Activated T-helper 1 cell treated with anti-CD3 and anti-CD28 coated beads, Interleukin-12 subunit alpha, Interleukin-12 subunit beta, Interleukin-2, Interleukin-4 antibody, amounts not matched to agents 30 ng/mL and 10 ng/mL and 1 ng/mL, durations not matched to agents 14 hours and 24 hours and 36 hours (primary cell): Measurements from ENCODE around the gene PIK3AP1. TPM values are rescaled to one million over a fixed set of nuclear protein-coding genes. Genes with fewer than 3 reads are reported as not detected.

Experiments
- DNase-seq: peaks from one replicate; pipeline ENCODE4 v3.0.0; 2021; ENCODE audit warnings: low spot score
- H3K27ac Mint-ChIP-seq: one replicate; pipeline ENCODE4 v1.8.0; 2021; ENCODE audit warnings: mild to moderate bottlenecking, mixed read lengths
- H3K27me3 Mint-ChIP-seq: one replicate; pipeline ENCODE4 v1.8.0; 2022; ENCODE audit warnings: mild to moderate bottlenecking, moderate library complexity, mixed read lengths; ENCODE audit not compliant: insufficient read depth
- H3K36me3 Mint-ChIP-seq: one replicate; pipeline ENCODE4 v1.8.0; 2021; ENCODE audit warnings: low read depth, mixed read lengths
- H3K4me1 Mint-ChIP-seq: one replicate; pipeline ENCODE4 v1.8.0; 2021; ENCODE audit warnings: low read depth, mixed read lengths
- H3K4me3 Mint-ChIP-seq: one replicate; pipeline ENCODE4 v1.8.0; 2021; ENCODE audit warnings: mild to moderate bottlenecking, moderate library complexity, mixed read lengths
- H3K9me3 Mint-ChIP-seq: one replicate; pipeline ENCODE4 v1.8.0; 2021; ENCODE audit warnings: mixed read lengths
- intact Hi-C: fragments of 100-400 bp; cut with micrococcal nuclease; formaldehyde crosslinking; loops from one replicate; pipeline ENCODE4 v1.15.1; 2024
- total RNA-seq: library from RNA; stranded (reverse); gene quantifications from 2 replicates; pipeline ENCODE4 v1.2.3, GENCODE V29; 2022

The PIK3AP1 gene
- total RNA-seq, 1 donor from 2014 or later = 9.9 TPM

DNA sequence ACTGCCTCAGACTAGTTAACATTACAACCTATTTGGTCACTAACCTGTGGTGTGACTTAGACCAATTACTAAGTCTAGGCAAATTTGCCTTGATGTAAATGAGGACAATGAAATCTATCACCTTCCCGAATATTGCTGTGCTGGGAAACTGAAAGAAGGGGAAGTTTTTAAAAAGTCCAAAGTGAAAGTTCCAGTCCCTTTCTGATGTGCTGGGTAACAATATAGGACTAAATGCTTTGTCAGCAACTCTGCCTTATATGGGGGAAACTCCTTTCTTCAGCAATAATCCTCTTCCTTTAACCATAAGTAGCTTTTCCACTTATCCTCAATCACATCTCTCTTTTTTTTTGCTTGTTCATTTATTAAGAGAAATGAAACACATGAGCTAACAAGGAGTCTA is 3.9 kb downstream of the PIK3AP1 start:
- no peak overlapping the region for H3K4me3 Mint-ChIP-seq
- peaks cover 27% of the 10 kb centered on the region for H3K4me1 Mint-ChIP-seq
- no peaks in the 10 kb centered on the region for H3K36me3 Mint-ChIP-seq
- intact Hi-C loops = no loop called here
- no peaks in the 10 kb centered on the region for H3K9me3 Mint-ChIP-seq
- H3K27me3 Mint-ChIP-seq = peaks cover 9% of the 10 kb centered on the region
- no peak for DNase-seq
- no peak overlapping the region for H3K27ac Mint-ChIP-seq

DNA sequence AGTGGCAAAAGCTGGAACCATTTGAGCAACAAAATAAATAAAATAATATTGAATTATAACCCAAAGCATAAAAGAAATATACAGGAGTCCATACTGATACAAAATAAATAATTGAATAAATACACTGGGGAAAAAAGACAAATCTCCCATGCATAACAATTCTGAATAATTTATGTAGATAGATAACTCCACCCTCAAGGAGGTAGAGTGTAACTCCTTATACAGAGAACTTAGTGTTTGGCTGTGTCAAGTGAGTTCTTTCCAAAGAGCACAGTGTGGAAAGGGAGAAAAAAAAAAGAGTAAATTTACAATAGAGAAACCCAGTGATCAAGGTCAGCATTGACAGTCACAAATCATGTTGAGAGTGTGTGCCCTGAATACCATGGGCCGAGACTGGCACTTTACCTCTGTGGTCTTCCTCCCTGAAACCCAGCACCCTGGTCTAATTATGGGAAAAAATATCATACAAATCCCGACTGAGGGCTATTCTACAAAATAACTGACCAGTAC is 5.5 kb downstream of the PIK3AP1 start:
- H3K27me3 Mint-ChIP-seq = peaks cover 6% of the 10 kb centered on the region
- no peaks in the 10 kb centered on the region for H3K36me3 Mint-ChIP-seq
- DNase-seq = no peak
- intact Hi-C loops = no loop called here
- no peak overlapping the region for H3K4me3 Mint-ChIP-seq
- no peak overlapping the region for H3K27ac Mint-ChIP-seq
- peaks cover 17% of the 10 kb centered on the region for H3K4me1 Mint-ChIP-seq
- no peaks in the 10 kb centered on the region for H3K9me3 Mint-ChIP-seq

DNA sequence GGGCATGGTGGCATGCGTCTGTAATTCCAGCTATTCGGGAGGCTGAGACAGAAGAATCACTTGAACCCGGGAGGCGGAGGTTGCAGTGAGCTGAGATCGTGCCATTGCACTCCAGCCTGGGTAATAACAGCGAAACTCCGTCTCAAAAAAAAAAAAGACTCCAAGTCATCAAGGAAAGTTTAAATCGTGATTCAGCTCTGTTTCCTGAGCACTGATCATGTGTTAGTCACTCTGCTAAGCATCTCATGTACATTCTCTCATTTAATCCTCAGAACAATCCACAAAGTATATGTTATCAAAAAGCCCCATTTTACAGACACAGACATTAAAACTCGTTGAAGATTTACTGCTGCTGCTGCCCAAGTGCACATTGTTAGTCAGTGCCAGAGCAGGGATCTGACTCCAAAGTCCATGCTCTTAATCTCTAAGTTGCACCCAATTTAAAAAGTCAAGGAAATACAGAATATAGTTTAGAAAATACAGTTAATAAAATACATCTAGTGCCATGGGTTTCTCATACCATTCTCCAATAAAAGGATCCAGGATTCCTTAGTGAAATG is 6.2 kb downstream of the PIK3AP1 start:
- no peak overlapping the region for H3K27ac Mint-ChIP-seq
- H3K4me3 Mint-ChIP-seq = no peak overlapping the region
- no peaks in the 10 kb centered on the region for H3K9me3 Mint-ChIP-seq
- intact Hi-C loops = no loop called here
- peaks cover 3% of the 10 kb centered on the region for H3K27me3 Mint-ChIP-seq
- H3K4me1 Mint-ChIP-seq = peaks cover 10% of the 10 kb centered on the region
- DNase-seq = no peak
- no peaks in the 10 kb centered on the region for H3K36me3 Mint-ChIP-seq

DNA sequence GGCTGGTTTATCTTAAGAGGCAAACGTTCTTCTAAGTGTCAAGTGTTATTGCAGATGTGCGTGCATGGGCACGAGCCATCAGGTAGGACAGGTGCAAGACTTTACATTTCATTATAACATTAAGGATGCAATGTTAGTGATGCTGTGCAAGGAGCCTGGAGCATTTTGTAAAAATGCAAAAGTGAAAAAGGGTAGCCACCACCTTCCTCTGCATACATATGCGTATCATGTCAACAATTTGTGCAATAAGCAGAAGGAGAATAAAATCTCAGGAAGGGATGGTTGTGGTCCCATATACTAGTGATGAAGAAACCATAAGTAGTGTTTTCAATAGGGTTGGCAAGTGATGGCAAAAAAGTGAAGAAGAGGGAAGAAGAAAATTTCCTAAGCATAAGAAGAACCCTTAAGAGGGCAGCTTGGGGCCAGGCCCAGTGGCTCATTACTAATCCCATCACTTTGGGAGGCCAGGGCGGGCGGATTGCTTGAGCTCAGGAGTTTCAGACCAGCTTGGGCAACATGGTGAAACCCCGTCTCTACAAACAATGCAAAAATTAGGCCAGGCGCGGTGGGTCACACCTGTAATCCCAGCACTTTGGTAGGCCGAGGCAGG is 7.5 kb downstream of the PIK3AP1 start:
- no peak for DNase-seq
- Mint-ChIP-seq H3K27ac (no peak overlapping the region), H3K4me3 (no peak overlapping the region), H3K9me3 (no peaks in the 10 kb centered on the region), H3K36me3 (no peaks in the 10 kb centered on the region), H3K27me3 (no peaks in the 10 kb centered on the region), H3K4me1 (peaks cover 5% of the 10 kb centered on the region)
- intact Hi-C loops = no loop called here

DNA sequence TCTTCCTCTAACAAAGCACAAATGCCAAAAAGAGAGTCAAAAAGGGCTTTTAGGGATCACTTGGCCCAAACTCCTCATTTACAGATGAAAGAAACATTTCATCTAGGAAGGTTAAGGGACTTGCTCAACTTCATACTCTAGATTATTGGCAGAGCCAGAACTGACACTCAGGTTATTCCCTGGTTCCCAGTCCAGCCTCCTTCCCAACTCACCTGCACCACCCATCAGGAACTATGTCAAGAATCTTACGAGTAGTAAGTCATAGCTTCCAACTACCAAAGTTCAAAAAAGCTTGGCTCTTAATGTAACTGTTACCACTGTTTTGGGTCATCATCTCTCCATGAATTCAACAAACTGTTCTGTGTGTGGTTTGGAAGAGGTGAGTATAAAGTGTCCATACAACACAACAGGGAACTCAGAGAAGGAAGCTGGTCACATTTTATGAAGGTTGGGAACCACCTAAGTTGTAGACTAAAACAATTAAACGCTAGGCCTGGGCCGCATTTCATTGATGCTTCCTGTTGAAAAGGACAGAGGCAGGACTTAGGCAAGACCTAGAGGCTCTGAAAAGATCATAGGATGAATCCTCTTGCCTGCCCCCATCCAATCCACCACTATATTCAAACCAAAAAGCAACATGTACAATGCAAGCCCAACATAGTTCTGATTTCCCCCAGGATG is 9.1 kb downstream of the PIK3AP1 start:
- no peak overlapping the region for H3K27ac Mint-ChIP-seq
- no peaks in the 10 kb centered on the region for H3K9me3 Mint-ChIP-seq
- H3K27me3 Mint-ChIP-seq = no peaks in the 10 kb centered on the region
- H3K4me1 Mint-ChIP-seq = no peaks in the 10 kb centered on the region
- H3K4me3 Mint-ChIP-seq = no peak overlapping the region
- H3K36me3 Mint-ChIP-seq = no peaks in the 10 kb centered on the region
- intact Hi-C loops = no loop called here
- DNase-seq = no peak

DNA sequence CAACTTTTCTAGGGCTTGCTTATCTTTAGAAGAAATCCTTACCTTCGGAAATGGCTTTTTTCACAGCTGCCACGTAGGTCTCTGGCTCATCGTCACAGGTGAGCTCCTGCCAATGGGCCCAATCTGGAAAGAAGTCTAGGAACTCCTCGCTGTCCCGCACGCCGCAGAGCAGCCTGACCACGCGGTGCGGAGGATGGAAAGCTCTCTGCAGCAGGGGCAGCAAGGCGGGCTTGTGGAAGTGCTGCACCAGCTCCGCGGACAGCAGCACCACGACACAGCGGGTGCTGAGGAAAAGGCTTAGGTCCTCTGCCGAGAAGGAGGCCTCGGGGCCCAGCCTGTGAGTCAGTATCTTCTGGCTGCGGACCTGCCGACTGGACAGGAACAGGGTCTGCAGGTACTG is 10.8 kb downstream of the PIK3AP1 start:
- Mint-ChIP-seq H3K4me1 (no peaks in the 10 kb centered on the region), H3K4me3 (no peak overlapping the region)
- intact Hi-C loops = no loop called here

DNA sequence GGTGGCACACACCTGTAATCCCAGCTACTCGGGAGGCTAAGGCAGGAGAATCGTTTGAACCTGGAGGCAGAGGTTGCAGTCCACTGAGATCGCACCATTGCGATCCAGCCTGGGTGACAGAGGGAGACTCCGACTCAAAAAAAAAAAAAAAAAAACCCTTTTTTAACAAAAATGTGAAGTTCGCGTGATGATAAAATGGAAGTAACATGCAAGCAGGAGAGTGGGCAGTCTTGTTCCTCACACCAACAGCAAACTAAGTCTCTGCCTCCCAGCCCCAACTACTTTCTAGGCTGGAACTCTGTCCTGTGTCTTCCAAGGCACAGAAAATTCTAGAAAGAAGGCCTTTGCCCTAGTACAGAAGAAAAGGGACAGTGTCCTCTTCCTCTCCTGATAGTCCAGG is 11.3 kb downstream of the PIK3AP1 start:
- H3K9me3 Mint-ChIP-seq = no peaks in the 10 kb centered on the region
- H3K4me1 Mint-ChIP-seq = no peaks in the 10 kb centered on the region
- no peak overlapping the region for H3K27ac Mint-ChIP-seq
- H3K36me3 Mint-ChIP-seq = no peaks in the 10 kb centered on the region
- H3K4me3 Mint-ChIP-seq = no peak overlapping the region
- DNase-seq = no peak
- intact Hi-C loops = no loop called here
- H3K27me3 Mint-ChIP-seq = no peaks in the 10 kb centered on the region

More for the DNA sequence above, 10.8 kb downstream of the PIK3AP1 start:
- no peak overlapping the region for H3K27ac Mint-ChIP-seq
- H3K36me3 Mint-ChIP-seq = no peaks in the 10 kb centered on the region
- no peaks in the 10 kb centered on the region for H3K9me3 Mint-ChIP-seq
- DNase-seq = no peak
- H3K27me3 Mint-ChIP-seq = no peaks in the 10 kb centered on the region

DNA sequence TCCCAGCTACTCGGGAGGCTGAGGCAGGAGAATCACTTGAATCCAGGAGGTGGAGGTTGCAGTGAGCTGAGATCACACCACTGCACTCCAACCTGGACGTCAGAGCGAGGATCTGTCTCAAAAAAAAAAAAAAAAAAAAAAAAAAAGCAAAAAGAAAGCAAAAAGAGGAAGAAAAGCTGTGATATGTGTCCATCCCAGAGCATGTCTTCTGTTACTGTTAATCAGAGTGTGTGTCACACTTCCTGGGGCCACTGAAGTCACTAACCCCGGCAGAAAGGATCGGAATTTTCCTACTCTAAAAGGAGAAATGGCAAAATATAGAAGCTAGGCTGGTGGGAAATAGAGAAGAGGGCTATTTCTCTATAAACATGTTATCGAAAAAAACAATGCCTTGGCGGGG is 11.9 kb downstream of the PIK3AP1 start:
- no peaks in the 10 kb centered on the region for H3K9me3 Mint-ChIP-seq
- no peaks in the 10 kb centered on the region for H3K27me3 Mint-ChIP-seq
- no peak overlapping the region for H3K27ac Mint-ChIP-seq
- no peak for DNase-seq
- intact Hi-C loops = no loop called here
- no peaks in the 10 kb centered on the region for H3K36me3 Mint-ChIP-seq
- H3K4me3 Mint-ChIP-seq = no peak overlapping the region
- H3K4me1 Mint-ChIP-seq = no peaks in the 10 kb centered on the region

DNA sequence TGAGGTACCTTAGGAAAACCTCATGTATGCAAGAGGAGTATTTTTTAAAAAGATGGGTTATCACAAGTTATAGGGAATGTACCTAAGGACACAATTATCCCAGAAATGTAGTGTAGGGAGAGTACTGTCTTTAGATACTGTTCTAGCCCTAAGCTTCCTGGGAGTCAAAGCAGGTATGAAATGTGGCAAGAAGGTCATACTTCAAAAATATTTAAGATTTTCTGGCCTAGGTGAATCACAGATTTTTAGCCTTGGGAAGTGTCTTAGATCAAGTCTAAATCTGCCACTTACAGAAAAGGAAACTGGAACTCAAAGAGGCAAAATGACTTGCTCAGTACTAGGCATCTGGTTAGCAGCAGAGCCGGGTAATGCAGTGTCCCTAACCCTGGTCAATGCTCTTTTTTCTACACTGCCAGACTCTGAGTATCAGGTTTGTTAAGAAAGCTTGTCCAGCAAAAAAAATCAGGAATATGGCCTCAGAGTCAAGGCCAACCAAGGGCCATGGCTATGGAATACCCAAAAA is 13.9 kb downstream of the PIK3AP1 start:
- Mint-ChIP-seq H3K36me3 (no peaks in the 10 kb centered on the region), H3K9me3 (no peaks in the 10 kb centered on the region), H3K4me1 (no peaks in the 10 kb centered on the region), H3K4me3 (no peak overlapping the region), H3K27ac (no peak overlapping the region), H3K27me3 (no peaks in the 10 kb centered on the region)
- intact Hi-C loops = no loop called here
- no peak for DNase-seq

DNA sequence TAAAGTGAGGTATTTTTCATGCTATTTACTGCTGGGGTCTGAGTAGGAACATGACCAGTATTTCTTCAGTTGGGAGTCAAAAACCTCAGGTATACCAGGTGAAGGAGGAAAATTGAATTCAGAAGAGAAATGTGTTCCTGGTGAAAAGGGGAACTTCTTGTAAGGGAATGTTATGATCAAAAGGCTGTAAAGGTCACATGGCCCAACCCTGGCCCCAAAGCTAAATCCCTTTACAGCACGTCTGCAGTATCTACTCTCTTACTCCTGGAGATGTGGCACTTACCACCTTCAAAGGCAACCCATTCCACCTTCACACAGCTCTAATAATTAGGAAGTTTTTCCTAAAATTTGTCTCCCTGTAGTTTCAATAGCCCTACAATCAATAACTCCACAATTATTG is 15.2 kb downstream of the PIK3AP1 start:
- no peaks in the 10 kb centered on the region for H3K9me3 Mint-ChIP-seq
- no peak overlapping the region for H3K27ac Mint-ChIP-seq
- no peaks in the 10 kb centered on the region for H3K36me3 Mint-ChIP-seq
- H3K4me3 Mint-ChIP-seq = no peak overlapping the region
- no peaks in the 10 kb centered on the region for H3K4me1 Mint-ChIP-seq
- DNase-seq = no peak
- H3K27me3 Mint-ChIP-seq = peaks cover 2% of the 10 kb centered on the region
- intact Hi-C loops = no loop called here

DNA sequence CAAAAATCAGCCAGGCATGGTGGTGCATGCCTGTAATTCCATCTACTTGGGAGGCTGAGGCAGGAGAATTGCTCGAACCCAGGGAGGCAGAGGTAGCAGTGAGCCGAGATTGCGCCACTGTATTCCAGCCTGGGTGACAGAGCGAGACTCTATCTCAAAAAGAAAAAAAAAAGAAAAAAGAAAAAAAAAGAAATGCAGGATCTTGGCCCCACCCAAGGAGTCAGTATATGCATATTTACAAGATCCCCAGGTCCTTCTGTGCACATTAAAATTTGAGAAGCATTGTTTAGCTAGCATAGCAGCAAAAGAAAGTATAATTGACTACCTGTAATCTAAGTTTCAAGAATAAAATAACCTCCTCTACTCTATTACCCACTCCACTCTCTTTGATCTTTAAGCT is 15.8 kb downstream of the PIK3AP1 start:
- intact Hi-C loops = no loop called here
- H3K4me1 Mint-ChIP-seq = no peaks in the 10 kb centered on the region
- no peak overlapping the region for H3K27ac Mint-ChIP-seq
- no peaks in the 10 kb centered on the region for H3K36me3 Mint-ChIP-seq
- no peak overlapping the region for H3K4me3 Mint-ChIP-seq
- no peaks in the 10 kb centered on the region for H3K9me3 Mint-ChIP-seq
- DNase-seq = no peak
- peaks cover 2% of the 10 kb centered on the region for H3K27me3 Mint-ChIP-seq

DNA sequence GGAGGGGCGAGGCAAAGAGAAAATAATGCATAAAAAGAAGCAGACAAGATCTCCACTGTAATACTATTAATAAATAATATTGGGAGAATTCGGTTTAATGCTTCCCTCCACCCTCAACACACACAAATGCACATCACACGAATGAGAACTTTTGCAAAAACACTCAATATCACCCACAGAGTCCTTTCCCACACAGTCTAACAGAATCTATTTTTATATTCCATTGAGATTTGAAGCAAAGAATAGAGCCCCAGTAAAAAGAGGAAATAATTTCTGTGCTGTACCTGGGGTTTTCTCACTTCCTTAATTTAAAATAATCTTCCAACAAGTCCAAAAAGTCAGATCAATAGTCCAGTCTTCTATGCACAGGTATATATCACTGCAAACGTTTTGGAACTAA is 17.0 kb downstream of the PIK3AP1 start:
- Mint-ChIP-seq H3K36me3 (no peaks in the 10 kb centered on the region), H3K4me3 (no peak overlapping the region), H3K9me3 (no peaks in the 10 kb centered on the region), H3K4me1 (no peaks in the 10 kb centered on the region), H3K27me3 (peaks cover 2% of the 10 kb centered on the region), H3K27ac (no peak overlapping the region)
- intact Hi-C loops = no loop called here
- no peak for DNase-seq

DNA sequence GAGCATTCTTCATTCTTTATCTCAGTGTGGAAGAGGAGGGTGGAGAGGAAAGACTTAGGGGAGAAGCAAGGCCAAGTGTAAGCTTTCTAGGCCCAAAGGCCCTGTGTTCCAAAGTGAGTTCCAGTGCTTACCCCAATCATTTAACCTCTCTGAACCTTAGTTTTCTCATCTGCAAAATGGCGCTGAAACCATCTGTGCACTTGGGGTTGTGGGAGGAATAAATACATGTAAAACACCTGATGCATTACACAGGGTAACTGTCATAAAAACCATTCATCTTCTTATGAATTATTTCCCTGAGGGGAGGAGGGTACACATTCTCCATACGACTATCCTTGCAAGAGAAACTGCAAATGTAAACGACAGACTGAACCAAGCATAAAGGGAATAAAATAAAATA is 19.0 kb downstream of the PIK3AP1 start:
- intact Hi-C loops = no loop called here
- DNase-seq = no peak
- no peak overlapping the region for H3K27ac Mint-ChIP-seq
- H3K27me3 Mint-ChIP-seq = peaks cover 2% of the 10 kb centered on the region
- H3K4me1 Mint-ChIP-seq = peaks cover 5% of the 10 kb centered on the region
- H3K36me3 Mint-ChIP-seq = no peaks in the 10 kb centered on the region
- H3K9me3 Mint-ChIP-seq = no peaks in the 10 kb centered on the region
- no peak overlapping the region for H3K4me3 Mint-ChIP-seq
